ENCODE results near the gene FGD6.

- no peak for TF ChIP-seq CTCF (optimal IDR thresholded peaks at IDR 0.05 in 1 of 3, IDR thresholded peaks at IDR 0.05 in 1 of 3, conservative IDR thresholded peaks at IDR 0.05 in 1 of 3; ENCODE audit: extremely low read depth in 1 of 3, insufficient read depth in 2 of 3, low read length in 3 of 3)
- no peak for TF ChIP-seq EZH2 (IDR thresholded peaks at IDR 0.05; ENCODE audit: low read length)
Observed at GRCh38 chr12:95205685-95206084, 11.6 kb downstream of the FGD6 start.

All from keratinocyte (primary cell).